ENCODE data around the gene AUNIP. TPM values are rescaled to one million over a fixed set of nuclear protein-coding genes. Genes with fewer than 3 reads are reported as not detected.
A peak's percentile ranks its signal among the peaks of the same experiment; 100 is the strongest.

AUNIP gene
- polyA plus RNA-seq (ENCODE audit: insufficient read length) = 3.4 TPM
- long read RNA-seq, donor 1, partial matches to known transcripts = 0 of 1 reads
- long read RNA-seq, donor 1, other reads (novel, unspliced or antisense) = 0 of 1 reads
- long read RNA-seq, donor 2, partial matches to known transcripts = 0 of 3 reads
- long read RNA-seq, donor 2, other reads (novel, unspliced or antisense) = 0 of 3 reads
- long read RNA-seq, donor 3, partial matches to known transcripts = 0 of 3 reads
- long read RNA-seq, donor 3, other reads (novel, unspliced or antisense) = 0 of 3 reads
- long read RNA-seq, donor 4 = 0 reads
- long read RNA-seq, donor 5, partial matches to known transcripts = 72 of 73 reads
- long read RNA-seq, donor 5, other reads (novel, unspliced or antisense) = 0 of 73 reads
- long read RNA-seq, donor 6, partial matches to known transcripts = 5 of 6 reads
- long read RNA-seq, donor 6, other reads (novel, unspliced or antisense) = 0 of 6 reads
- long read RNA-seq, donor 7, partial matches to known transcripts = 0 of 2 reads
- long read RNA-seq, donor 7, other reads (novel, unspliced or antisense) = 0 of 2 reads
- long read RNA-seq, donor 8, partial matches to known transcripts = 0 of 1 reads
- long read RNA-seq, donor 8, other reads (novel, unspliced or antisense) = 0 of 1 reads

GRCh38 chr1:25858906-25859789, at the start of gene AUNIP:
Gene AUNIP (minus strand): TSS chr1:25859457. CDS start chr1:25859357, 100 bp downstream.
- DNase-seq = peak; percentile 86

DNA sequence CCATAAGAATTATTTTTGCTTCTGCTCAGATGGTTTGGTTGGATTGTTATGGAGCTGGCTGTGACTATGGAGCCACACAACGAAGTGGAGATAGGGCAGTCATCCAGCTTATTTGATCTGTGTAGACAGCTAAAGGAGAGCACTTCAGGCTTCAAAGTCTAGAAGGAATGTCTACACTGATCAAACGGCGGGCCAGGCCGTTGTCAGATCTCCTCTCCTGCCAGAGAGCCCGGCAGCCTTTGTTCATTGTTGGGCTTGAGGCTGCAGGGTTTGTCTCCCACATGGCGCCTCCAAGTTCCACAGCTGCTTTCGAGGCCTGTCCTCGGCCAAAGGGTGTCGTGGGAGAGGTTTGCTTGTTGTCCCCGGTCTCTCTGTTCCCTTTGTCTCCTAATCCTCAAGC, 49.8 kb upstream of the AUNIP start:
- DNase-seq = no peak

DNA sequence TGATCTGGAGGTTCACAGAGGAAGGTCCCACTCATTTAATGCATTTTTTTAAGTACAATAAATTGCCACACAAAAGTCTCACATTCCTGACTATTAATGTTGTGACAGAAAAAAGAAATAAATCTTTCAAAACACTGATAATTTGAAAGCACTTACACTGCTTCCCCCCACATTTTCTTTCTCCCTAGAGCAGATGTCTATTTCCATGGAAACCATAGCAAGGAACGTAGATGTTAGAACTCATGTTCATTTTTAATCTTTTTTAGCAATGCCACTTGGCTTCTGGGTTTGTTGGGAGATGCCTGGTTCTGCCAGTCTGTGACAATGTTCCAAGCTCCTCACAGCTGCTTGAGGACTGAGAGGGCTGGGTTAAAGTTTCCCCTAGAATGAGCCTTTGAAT, 48.9 kb upstream of the AUNIP start:
- no peak for DNase-seq

- DNase-seq = no peak
These were observed 48.3 kb upstream of the AUNIP start for GRCh38 chr1:25907601-25908000.

DNA sequence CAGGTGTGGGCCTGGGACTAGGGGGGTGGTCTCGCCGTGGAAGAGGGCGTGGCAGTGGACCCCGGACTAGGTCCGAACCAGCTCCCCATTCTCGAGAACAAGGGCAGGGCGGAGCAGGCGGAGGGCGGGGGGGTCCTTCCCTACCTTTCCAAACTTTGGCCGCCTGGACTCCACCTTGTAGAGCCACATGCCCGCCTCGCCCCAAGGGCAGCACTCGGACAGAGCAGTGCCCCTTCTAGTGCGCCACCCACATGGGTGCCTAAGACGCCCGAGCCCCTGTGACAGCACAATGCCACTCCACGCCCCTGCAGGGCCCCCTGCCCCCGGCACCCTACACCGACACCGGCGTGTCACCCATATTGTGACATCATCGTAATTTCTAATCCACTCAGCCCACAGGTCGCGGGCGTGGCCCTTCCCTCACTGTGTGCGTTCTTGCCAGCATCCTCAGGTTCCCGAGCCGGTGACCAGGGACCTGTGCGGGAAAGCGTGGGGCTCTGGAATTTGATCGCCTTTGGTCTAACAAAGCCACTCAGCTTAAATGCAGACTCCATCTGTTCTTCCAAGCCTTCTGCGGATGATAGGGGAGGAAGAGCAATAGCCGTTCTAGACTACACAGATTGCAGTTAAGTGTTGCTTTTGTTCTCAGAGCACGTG, 47.5 kb upstream of the AUNIP start:
- peak; percentile 51 for DNase-seq

GRCh38 chr1:25905680-25906643, 46.7 kb upstream of the AUNIP start, which contains the start of gene STMN1:
Gene STMN1 (minus strand): TSS chr1:25906419. CDS start chr1:25904676, 1,743 bp downstream.
- peak; percentile 95 for DNase-seq

DNA sequence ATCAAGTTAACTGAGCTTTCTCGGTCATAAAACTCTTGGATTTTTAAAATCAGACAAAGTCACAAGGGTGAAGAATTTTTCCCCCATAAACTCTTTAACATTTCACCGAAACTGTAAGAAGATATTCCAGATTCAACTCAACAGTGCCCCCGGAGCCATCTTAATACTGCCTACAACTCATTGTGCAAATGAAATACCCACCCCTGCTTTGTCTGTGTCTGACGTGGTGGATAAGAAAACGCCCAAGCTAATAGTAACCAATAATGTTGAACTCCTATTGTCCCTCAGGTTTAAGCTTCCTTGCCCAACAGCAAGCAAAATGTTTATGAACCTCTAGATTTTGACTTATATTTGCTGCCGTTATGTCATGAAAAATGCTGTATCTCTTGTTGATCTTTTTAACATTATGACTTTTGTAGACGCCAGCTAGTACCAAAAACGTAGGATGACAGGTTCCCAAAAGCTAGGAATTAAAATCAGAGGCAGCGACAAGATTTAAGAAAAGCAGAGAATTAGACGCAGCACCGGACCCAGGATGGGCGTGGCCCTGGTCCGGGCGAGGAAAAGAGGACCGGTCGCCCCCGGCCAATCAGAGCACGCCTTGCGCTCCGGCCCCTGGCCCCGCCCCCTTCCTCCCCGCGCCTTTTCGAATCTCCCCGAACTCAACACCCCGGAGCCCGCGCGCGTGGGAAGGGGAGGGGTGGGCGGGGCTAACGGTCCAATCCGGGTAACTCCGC, 45.9 kb upstream of the AUNIP start:
- peak; percentile 94 for DNase-seq

DNA sequence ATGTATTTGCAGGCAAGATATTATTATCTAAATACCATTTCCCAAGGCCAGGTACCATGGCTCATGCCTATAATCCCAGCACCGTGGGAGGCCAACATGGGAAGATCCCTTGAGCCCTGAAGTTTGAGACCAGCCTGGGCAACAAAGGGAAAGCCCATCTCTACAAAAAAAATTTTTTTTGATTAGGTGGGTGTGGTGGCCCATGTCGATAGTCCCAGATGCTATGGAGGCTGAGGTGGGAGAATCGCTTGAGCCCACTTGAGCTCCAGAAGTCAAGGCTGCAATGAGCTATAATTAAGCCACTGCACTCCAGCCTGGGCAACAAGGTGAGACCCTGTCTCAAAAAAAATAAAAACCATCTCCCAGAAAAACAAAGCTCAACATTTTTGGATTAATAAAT, 44.7 kb upstream of the AUNIP start:
- no peak for DNase-seq

- no peak for DNase-seq
These were observed 43.2 kb upstream of the AUNIP start for GRCh38 chr1:25902462-25902861.

DNA sequence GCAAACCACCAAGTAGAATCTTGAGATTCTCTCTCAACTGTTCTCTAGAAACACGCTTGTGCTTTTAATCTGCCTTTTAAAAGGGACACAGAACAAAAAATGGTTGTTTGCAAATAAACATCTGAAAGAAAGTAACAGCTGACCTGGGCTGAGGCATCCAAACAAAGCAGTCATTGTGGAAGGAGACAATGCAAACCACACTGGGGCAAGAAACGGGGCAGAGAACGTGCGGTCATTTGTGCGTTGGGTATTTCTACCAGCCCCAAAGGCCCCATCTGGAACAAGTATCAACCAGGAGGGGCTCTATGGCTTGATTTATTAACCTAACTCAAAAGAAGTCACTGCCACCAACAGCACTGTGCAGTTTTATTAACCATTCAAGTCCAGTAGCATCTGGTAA, 41.0 kb upstream of the AUNIP start:
- DNase-seq = no peak

GRCh38 chr1:25899792-25900191, 40.5 kb upstream of the AUNIP start:
- no peak for DNase-seq

DNA sequence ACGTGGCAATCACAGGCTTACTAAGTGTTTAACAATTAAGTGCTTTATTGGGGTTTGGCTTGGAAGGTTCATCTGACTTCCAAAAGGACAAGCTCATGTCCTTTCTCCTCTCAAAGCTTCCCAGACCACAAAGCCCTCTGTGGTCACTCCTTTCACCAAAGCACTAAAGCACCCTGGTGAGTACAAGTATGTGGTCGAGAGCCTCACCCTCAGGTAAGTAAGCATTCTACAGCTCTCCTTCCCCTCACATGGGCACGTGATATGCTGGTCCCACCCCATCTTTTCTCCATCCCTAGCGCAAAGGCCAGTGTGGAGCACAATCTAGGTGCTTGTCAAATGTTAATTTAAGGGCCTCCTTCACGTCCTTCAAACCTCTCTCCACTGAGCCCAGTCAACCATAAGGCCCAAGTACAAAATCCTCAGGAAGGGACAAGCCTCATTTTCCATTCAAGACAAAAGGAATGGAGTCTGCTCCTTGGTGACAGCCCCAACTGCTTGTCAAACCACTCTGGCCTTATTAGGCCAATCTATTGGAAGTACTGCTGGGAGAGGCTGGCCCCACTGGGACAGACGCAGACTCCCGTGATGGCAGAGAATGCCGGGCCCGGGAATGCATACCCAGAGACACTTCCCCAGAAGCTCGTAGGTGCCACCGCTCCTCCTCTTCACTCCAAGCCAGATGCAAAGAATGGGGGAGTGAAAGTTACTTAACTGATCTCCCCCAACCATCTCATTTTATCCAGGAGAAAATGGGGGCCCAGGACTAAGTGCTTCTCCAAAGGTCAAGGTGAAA, 39.2 kb upstream of the AUNIP start:
- no peak for DNase-seq

GRCh38 chr1:25897754-25898153, 38.5 kb upstream of the AUNIP start:
- no peak for DNase-seq

- DNase-seq = no peak
These were observed 37.0 kb upstream of the AUNIP start for GRCh38 chr1:25896266-25896665.

DNA sequence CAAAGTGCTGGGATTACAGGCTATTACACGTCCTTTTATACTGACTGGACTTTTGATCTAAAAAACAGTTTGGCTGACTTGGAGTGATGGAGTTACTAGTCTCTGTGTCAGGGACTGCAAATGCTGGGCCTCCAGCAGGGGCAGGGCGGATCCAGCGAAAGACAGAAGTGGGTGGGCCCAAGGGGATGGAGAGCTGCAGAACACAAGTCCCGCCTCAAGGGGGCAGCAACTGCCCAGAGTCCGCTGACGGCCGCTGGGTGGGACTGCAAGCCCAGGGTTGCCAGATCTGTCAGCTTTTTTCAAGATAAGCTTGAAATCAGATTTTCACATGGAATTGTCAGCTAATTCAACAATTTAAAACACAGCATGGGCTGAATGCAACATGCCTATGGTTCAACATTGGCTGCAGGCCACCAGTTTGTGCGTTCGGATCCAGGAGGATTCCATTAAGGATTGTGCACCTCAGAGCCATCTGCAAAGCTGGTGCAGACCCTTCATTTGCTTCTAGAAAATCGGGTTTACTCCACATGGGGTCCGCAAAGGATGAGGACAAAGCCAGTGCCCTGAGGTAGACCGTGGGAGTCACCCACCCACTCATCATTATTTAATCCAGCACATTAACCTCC, 36.2 kb upstream of the AUNIP start:
- peak; percentile 90 for DNase-seq

- DNase-seq = no peak
These were observed 33.9 kb upstream of the AUNIP start for GRCh38 chr1:25893116-25893515.

DNA sequence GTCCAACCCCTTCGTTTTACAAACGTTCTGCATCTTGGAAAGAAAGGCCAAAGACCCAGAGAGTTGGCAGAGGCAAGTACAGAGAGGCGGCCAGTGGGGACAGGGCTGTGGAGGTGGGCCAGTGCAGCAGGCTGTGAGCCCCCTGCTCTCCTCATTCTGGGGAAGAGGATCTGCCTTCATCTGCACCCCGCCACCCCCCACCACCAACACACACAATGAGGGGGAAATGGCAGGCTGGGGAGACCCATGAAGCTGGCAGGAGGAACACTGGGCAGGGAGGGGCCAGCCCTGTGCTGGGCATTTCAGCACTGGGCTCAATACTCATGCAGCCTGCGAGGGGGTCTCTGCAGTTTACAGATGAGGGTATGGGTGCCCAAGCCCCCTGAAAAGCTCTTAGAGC, 32.3 kb upstream of the AUNIP start:
- no peak for DNase-seq

DNA sequence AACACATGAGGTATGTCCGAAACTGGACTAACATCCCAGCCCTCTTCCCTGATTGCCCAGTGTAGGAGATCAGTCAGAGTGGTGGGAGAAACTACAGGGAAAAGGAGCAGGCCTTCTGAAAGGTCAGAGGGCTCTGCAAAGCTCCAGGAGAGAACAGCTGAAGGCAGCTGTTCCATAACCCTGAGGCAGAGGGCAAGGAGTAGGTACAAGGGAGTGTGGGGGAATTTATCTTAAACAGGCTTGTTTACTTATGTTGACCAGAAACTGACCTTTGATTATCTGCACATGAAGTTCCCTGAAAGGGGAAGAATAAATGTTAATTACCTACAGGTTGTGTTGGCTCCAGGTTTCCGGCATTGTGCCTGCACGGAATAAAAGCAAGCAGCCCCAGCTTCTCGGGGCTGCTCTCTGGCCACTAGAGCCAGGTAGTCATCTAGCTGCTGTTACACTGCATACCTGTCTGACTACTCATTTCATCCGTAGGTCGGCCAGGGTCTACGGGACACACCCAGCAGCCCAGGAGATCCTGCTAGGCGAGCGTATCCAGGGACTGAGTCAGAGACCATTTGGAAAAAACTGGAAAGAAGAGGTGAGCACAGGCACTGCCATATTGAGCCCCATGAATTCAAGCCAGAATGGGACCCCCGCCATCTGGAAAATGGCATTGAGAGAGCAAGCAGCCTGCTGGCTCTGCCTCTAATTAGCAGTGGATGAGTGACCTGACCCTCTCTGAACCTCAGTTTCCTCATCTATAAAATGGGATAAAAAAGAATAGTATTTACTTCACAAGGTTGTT, 31.2 kb upstream of the AUNIP start:
- DNase-seq = no peak

Measured in left kidney (tissue), 8 donors.